Measurements from ENCODE around the gene CYTH3. TPM values are rescaled to one million over a fixed set of nuclear protein-coding genes. Genes with fewer than 3 reads are reported as not detected.

CYTH3 gene
- total and polyA plus RNA-seq, 2 of the 4 experiments (the other 2 are of a cell fraction) = 14.2 to 34.8 TPM

DNA sequence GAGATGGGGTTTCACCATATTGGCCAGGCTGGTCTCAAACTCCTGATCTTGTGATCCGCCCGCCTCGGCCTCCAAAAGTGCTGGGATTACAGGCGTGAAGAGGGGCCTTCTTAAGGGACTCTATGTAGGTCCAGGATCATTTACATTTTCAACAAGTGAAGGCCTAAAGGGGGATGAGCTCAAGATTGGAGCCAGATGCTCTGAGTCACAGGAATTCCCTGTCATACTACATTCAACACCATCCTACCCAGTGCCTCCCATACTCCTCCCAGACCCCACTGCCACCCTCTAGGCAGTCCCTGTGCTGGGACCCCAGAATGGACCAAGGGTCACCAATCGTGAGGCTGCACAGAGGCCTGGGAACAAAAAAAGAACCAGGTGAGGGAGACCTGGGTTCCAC, 29.9 kb downstream of the CYTH3 start:
- DNase-seq (peak; percentile 73), ATAC-seq (ENCODE audit: low read depth) (peak; percentile 84)
- dilution Hi-C loops (cut with HindIII; ENCODE audit: low sequenced_read_pairs, unreplicated experiment) (no loop called here), in situ Hi-C loops (cut with MboI; ENCODE audit: low sequenced_read_pairs) (no loop called here), intact Hi-C loops (cut with micrococcal nuclease) (no loop called here)
- no peaks in the 10 kb centered on the region for H3K27me3 ChIP-seq (ENCODE audit: control insufficient read depth, insufficient read depth, low read length)
- TF ChIP-seq RCOR1 (IDR thresholded peaks at IDR 0.05; ENCODE audit: insufficient replicate concordance, low read length) (no peak), MAFK (IDR thresholded peaks at IDR 0.05; ENCODE audit: low read depth, low read length) (no peak), SMC3 (IDR thresholded peaks at IDR 0.05; ENCODE audit: low read depth, low read length) (no peak), POLR2A (IDR thresholded peaks at IDR 0.05; ENCODE audit: low read depth, low read length) (no peak), FOS (IDR thresholded peaks at IDR 0.05; ENCODE audit: low read depth, low read length) (no peak), CHD1 (IDR thresholded peaks at IDR 0.05; ENCODE audit: low read depth, low read length) (no peak), RAD21 (IDR thresholded peaks at IDR 0.05; ENCODE audit: low read length) (no peak), NFE2L2 (IDR thresholded peaks at IDR 0.05; ENCODE audit: low read depth, low read length) (no peak), RFX5 (IDR thresholded peaks at IDR 0.05; ENCODE audit: low read depth, low read length) (no peak), MXI1 (IDR thresholded peaks at IDR 0.05; ENCODE audit: borderline replicate concordance, low read depth, low read length) (no peak), BHLHE40 (IDR thresholded peaks at IDR 0.05; ENCODE audit: low read depth, low read length) (no peak), MAZ (IDR thresholded peaks at IDR 0.05; ENCODE audit: borderline replicate concordance, low read depth, low read length) (no peak), CEBPB (IDR thresholded peaks at IDR 0.05; ENCODE audit: low read depth, low read length) (no peak)
- TF ChIP-seq, protein P1, sequence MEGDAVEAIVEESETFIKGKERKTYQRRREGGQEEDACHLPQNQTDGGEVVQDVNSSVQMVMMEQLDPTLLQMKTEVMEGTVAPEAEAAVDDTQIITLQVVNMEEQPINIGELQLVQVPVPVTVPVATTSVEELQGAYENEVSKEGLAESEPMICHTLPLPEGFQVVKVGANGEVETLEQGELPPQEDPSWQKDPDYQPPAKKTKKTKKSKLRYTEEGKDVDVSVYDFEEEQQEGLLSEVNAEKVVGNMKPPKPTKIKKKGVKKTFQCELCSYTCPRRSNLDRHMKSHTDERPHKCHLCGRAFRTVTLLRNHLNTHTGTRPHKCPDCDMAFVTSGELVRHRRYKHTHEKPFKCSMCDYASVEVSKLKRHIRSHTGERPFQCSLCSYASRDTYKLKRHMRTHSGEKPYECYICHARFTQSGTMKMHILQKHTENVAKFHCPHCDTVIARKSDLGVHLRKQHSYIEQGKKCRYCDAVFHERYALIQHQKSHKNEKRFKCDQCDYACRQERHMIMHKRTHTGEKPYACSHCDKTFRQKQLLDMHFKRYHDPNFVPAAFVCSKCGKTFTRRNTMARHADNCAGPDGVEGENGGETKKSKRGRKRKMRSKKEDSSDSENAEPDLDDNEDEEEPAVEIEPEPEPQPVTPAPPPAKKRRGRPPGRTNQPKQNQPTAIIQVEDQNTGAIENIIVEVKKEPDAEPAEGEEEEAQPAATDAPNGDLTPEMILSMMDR (conservative IDR thresholded peaks at IDR 0.05; ENCODE audit: low read depth, low read length) = no peak
- TF ChIP-seq, protein P2, sequence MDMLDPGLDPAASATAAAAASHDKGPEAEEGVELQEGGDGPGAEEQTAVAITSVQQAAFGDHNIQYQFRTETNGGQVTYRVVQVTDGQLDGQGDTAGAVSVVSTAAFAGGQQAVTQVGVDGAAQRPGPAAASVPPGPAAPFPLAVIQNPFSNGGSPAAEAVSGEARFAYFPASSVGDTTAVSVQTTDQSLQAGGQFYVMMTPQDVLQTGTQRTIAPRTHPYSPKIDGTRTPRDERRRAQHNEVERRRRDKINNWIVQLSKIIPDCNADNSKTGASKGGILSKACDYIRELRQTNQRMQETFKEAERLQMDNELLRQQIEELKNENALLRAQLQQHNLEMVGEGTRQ (IDR thresholded peaks at IDR 0.05; ENCODE audit: low read depth, low read length) = no peak
- TF ChIP-seq, protein P3, sequence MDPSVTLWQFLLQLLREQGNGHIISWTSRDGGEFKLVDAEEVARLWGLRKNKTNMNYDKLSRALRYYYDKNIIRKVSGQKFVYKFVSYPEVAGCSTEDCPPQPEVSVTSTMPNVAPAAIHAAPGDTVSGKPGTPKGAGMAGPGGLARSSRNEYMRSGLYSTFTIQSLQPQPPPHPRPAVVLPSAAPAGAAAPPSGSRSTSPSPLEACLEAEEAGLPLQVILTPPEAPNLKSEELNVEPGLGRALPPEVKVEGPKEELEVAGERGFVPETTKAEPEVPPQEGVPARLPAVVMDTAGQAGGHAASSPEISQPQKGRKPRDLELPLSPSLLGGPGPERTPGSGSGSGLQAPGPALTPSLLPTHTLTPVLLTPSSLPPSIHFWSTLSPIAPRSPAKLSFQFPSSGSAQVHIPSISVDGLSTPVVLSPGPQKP (IDR thresholded peaks at IDR 0.05; ENCODE audit: borderline replicate concordance, low read depth, low read length) = no peak
- CTCF ChIA-PET = no interaction called here
- H3K9me1 ChIP-seq (ENCODE audit: insufficient read depth, low read length) = peaks cover 19% of the 10 kb centered on the region
- H3K9ac ChIP-seq (ENCODE audit: low read depth, low read length) = no peak overlapping the region
- H3K79me1 ChIP-seq (ENCODE audit: low read depth in 1 of 2, low read length in 2 of 2) = peaks cover 22 to 57% of the 10 kb centered on the region in 2 experiments
- H4K91ac ChIP-seq (ENCODE audit: insufficient read depth, low read depth, low read length) = 0 out of 2 replicates have a peak overlapping the region, but pooled peaks have one; percentile 6
- H3K23ac ChIP-seq (ENCODE audit: low read depth, low read length) = peak overlapping the region; percentile 63; the same call in 1 of the 2 replicates
- no peak overlapping the region for H3K4me2 ChIP-seq (ENCODE audit: low read depth, low read length)
- no peaks in the 10 kb centered on the region for H3K9me3 ChIP-seq (ENCODE audit: control insufficient read depth, insufficient read depth, low read length)
- H2BK15ac ChIP-seq (ENCODE audit: low read depth, low read length) = no peak overlapping the region
- H2AK5ac ChIP-seq (ENCODE audit: low read depth, low read length) = peak overlapping the region; percentile 68; the same call in 1 of the 2 replicates
- peak overlapping the region; percentile 13; the same call in 1 of the 2 replicates for H2BK120ac ChIP-seq (ENCODE audit: low read depth, low read length)
- H3K14ac ChIP-seq (replicated peaks; ENCODE audit: low read depth, low read length) = peak overlapping the region; percentile 15; the same call in 1 of the 2 replicates
- no peak overlapping the region for H2AFZ ChIP-seq (replicated peaks; ENCODE audit: low read length, poor library complexity)
- no peak overlapping the region for H3K56ac ChIP-seq (ENCODE audit: extremely low read depth, insufficient read depth, low read length)
- POLR2A ChIA-PET (ENCODE audit: unreplicated experiment) = no interaction called here
- H4K8ac ChIP-seq (ENCODE audit: low read depth in 2 of 2, low read length in 2 of 2) = no peak overlapping the region
- H3K4me1 ChIP-seq (ENCODE audit: control insufficient read depth, insufficient read depth, low read length) = peaks cover 12% of the 10 kb centered on the region
- no peak overlapping the region for H3K18ac ChIP-seq (ENCODE audit: low read depth, low read length)
- peak overlapping the region; percentile 11; the same call in 1 of the 2 replicates for H3K27ac ChIP-seq (ENCODE audit: insufficient read depth, low read length)
- no TSS peak for BruUV-seq (replicated peaks)
- H2BK20ac ChIP-seq (ENCODE audit: low read depth, low read length) = 0 out of 2 replicates have a peak overlapping the region, but pooled peaks have one; percentile 5
- H2BK5ac ChIP-seq (ENCODE audit: low read depth, low read length, poor library complexity, severe bottlenecking) = no peak overlapping the region
- peaks cover 3% of the 10 kb centered on the region; the same call in 1 of the 2 replicates for H4K20me1 ChIP-seq (ENCODE audit: insufficient read depth, low read length)
- H3K4ac ChIP-seq (ENCODE audit: low read depth, low read length) = peak overlapping the region; percentile 52
- no peak overlapping the region for H3K4me3 ChIP-seq (ENCODE audit: insufficient read depth, low read depth, low read length)
- no peaks in the 10 kb centered on the region for H3K36me3 ChIP-seq (ENCODE audit: control insufficient read depth, insufficient read depth, low read length)
- WGBS, 2 experiments (ENCODE audit: extremely low coverage in 2 of 2, insufficient read length in 1 of 2) = 100% methylated on average over 1 of the region's 5 CpGs; no CpG with 5 or more reads in 1 of the 2 experiments
- no peak overlapping the region for H2AK9ac ChIP-seq (replicated peaks; ENCODE audit: low read depth, low read length, poor library complexity)
- no peak overlapping the region for H4K5ac ChIP-seq (ENCODE audit: low read depth, low read length)
